Cortex of kidney (tissue), 1 donor: ENCODE data around the gene SEZ6.

ENCODE experiments used
- DNase-seq: peaks from one replicate; lab custom pipeline; 2025; lab: John Stamatoyannopoulos, UW

Gene SEZ6

DNA sequence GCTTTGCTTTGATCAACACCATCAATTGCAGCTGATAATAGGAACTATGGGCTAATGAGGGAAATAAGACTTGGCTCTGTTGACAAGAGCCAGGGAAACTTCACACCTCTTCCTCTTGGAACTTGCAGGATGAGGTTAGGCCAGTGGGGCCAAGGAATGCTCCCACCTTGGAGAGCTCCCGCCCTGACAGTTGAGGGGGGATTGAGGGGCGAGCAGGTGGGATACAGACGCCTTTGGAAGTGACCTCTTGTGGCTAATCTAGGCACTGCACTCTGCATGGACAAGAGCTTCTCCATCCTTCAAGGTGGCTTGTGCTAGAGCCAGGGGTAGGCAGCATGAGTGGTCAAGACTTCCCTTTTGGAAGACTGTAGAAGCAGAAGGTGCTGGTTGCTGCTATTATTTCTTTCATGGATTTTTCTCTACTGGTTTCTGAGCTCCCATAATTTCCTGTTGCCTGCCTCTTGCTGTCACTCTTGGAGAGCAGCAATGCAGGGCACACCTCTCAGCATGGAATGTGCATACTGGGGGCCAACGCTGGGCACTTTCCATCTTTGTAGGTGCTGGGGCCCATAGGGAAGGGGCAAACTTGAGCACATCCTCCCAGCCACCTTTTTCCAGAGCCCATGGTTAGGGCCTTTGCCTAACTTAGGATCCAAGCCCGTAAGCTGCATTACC lies 52.3 kb downstream of the SEZ6 start:
- no peak for DNase-seq

DNA sequence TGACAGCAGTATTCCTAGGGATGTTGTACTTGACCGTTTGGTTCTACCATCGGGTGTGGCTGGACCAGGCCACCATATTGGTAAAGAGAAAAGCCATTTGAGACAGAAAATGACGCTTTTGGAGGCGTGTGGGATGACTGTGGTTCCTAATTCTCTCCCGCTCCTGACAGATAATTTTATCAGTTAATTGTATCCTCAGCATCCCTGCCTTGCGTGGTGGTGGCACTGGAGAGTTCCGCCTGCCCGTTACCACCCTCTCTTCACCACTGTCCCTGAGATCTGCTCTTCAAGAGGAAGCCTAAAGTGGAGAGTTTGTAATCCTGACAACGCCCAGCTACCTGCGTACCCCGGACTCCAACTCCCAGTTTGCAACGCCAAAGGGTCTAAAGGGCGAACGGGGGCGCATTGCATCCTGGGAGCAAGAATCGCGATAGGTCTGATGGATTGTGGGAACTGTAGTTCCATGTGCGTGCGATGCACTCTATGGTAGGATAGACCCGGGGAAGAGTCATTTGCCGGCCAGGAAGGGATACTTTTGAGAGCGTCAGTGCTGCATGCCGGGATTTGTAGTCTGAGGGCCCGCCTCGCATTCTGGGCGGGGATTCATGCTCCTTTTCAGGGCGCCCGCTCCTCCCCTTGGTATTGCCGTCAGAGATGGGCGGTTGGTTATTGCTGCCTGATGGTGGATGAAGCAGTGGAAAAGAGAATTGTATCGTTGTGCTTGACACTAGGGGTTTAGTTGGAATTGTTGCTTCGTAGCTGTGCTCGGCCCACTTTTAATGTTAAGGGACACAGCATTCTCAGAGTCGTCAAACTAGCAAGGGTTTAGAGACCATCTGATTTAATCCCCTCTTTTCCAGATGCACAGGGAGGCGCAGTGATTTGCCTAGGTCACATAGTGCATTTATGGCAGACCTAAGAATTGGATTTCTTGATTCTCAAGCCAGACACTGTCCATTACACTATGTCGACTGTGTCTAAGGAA lies 53.5 kb downstream of the SEZ6 start:
- peak; percentile 46 for DNase-seq

DNA sequence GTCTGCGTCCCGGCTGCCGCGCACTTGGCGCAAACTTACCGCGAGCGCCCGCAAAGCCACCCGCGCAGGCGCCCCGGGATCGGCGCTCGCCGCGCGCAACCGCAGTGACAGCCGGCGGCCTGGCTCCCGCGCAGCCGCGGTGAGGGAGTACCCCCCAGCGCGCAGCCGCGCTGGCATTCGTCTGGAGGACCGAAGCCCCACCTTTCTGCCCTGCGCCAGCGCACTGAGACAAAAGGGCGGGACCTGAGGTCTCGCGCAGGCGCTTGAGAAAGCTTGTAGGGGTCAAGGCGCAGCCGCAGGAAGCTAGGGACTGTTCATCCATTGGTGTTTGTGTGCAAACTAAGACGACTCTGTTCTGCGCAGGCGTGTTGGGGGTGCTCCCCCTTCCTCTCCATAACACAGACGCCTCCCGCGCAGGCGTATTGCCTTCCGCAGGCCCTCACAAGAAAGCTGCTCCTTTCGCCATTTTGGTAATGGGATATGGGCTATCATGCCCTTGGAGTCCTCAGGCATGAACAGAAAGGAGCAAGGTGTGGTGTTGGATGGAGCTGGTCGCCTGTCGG lies 54.3 kb downstream of the SEZ6 start, which contains the start of gene PHF12:
TSS of gene PHF12 (minus strand) at position 91 of the 563 bp plus-strand sequence. CDS start 558 bp downstream, outside the sequence.
- peak; percentile 70 for DNase-seq

DNA sequence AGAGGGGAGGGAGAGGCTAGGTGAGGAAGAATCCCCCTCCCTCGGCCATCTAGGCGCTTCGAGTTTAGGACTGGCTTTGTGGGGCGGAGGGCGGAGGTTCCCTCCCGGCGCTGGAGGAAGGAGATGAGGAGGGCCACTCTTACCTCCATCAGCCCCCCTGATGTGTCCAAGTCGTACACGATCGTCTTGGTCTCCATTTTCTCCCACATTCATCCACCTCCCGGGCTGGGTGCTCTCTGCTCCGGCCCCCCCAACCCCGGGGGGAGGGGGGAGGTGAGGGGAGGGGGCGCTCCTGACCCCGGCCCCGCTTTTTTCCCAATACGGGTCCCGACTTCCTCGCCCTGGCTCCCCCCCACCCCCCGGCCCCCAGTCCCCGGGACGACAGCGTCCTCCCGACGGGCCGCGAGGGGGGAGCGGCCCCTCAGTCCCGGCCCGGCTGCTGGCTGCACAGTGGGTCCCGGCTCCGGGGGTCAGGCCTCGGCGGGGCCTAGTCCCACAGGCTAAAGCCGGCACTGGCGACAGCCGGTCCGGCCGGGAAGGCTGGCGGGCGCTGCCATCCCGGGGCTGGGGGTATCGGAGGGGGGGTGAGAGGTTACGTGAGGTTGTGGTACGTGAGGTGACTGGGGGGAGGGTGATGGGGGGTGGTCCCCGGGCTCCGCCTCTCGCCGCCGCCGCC lies 54.9 kb downstream of the SEZ6 start:
- no peak for DNase-seq

DNA sequence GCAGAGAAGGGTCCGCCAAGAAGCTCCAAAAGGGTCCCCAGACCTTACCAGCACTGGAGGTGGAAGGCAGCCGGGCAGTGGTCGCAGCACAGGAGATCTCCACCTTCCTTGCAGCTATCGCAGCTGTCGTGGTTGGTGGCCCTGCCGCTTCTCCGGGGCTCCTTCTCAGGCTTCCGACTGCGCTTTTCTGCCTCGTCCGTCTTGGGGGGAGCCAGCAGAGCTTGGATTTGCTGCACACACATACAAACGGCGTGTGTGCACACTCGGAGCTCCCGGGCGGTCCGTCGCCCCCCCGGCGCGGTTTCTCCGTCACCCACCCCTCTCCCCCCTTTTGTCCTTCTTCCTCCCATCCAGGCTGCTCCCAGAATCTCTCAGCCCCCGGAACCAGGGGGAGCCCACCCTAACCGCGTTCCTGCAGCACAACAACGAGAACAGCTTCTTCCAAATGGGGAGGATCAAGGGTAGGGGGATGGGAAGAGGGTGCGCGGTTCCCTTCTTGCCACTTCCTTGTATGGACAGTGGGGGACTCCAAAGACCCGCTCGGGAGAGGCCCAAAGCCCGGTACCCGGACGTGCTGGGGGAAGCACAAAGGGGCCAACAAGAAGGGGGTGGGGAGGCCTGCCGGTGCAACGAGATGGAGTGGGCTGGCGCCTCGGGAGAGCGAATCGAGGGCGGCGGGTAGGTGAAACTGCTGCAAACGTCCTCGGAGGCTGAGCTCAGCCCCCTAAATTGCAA lies 55.6 kb downstream of the SEZ6 start:
- DNase-seq = no peak

DNA sequence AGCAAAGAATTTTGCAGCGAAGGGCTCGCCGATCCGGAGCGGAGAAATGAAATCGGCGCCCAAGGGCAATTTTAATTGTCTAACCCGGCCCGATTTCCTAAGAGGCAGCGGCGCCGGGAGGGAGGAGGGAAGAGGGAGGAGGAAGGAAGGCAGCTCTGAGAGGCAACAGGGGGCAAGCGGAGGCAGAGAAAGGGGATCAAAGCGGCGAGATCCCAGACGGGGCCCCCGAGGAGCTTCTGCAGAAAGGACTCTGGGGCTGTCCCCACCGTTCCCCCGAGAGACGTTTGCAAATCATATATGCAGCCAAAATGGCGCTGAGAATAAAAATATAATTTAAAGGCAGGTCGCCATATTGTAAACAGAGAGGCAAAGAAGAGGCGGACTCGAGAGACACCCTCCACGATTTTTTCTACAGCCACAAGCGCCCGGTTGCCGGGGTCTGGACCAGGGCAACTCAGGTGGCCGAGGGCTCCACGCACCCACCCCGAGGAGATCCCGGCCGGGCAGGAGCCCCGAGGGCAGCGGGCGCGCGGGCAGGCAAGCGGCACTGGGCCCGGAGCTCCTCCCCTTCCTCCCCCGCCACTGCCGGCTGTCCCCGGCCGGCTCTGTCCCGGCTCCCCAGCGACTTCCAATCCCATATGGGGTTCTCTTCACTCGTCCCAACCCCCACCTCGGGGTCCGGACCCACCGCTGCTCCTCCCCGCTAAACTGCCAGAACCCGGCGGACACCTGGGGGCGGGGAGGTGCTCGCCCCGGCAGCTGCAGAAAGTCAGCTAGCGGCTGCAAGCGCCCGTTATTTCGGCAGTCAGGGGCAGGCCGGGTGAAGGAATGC lies 56.4 kb downstream of the SEZ6 start:
- no peak for DNase-seq

DNA sequence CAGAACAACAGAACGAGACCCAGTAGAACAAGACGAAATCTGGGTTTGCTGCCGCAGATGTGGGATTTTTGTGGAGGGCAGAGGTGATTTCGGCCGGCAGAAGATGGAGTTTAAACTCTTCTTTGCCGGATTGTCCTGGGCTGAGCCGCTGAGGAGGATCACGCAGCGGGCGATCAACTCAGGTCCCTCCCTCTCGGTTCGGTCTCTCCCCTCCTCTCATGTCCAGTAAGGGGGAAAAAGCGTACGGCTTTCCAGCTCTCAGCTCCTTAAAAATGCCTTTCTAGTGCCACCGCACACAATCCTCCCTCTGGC lies 57.0 kb downstream of the SEZ6 start:
- DNase-seq = no peak

DNA sequence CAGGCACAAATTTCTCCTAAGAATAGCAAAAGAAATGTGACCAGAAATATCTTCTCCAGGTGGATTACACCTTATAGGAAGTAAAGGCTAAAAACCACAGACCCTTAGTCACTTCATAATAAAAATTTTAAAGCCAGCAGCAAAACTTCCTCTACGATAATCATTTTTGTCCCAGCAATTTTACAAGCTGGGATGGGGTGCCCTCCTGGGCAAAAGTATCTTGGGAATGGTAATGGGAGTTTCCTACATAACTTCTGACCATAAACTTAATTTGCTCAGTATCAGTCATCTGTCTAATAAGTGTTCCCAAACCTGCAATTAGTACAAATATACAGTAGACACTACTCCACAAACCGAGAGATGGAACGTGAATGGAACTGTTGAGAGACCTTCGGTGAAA lies 57.5 kb downstream of the SEZ6 start:
- DNase-seq = no peak

DNA sequence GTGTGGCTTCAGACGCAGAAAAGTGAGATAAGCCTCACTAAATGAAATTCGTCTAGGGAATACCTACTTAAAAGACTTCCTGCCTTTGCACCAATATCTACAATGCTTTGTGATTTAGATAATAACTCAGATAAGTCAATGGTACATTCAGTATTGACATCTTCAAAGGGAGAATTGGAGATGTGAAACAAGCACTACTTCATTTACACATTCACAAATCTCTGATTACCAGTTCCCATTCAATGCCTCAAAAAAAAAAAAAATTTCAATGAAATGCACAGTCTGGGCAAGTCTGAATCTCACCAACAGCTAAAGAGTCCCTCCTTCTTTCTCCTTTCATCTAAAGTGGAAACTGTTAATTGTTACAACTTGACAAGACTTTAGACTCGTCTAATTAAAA lies 58.2 kb downstream of the SEZ6 start:
- no peak for DNase-seq

DNA sequence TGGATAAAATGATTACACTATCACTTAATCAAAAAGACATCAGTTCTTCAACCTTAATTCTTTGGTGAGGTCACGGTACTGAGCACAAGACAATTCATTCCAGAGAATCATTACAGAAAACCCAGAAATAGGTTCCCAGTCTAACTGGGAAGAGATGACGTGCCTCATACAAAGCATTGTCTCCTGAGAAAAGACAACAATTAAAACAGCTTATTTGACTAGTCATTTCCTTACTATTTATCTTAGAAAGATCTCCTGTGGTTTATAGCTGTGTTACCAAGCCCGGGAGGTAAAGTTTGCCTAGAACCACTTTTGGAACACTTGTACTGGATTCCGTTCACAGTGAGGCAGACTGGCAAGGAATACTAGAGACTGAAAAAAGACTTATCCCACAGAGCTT lies 59.6 kb downstream of the SEZ6 start:
- DNase-seq = no peak

DNA sequence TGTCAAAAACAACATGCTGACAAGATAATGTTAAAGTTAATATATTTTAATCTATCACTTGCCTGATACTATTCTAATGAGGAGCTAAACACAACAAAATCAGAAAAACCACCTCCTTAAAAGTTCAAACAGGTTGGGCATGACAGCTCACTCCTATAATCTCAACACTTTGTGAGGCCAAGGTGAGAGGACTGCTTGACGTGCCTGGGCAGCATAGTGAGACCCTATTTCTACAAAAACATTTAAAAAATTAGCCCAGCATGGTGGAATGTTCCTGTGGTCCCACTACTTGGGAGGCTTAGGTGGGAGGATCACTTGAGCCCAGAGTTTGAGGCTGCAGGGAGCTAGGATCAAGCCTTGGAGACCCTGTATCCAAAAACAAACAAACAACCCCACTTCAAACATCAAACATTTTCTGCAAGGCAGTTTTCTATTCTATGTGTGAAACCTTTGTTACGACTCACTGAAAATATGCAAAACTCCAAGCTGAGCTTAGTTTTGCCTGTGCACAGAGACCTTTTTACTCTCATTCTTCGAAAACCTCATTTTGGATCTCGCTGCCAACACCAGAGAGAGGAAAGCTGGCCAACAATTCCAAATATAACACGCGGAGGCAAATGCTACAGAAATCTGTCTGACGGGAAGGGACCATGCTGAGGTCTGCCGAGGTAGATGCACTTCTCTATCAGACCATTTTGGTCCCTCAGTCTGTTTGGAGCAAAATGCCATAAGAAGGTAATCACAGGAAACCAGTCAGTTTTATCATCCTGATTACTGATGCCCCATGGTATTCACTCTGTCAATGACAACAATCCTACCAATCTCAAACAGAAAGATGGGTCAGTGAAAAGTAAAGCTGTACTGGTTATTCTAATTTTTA lies 60.7 kb downstream of the SEZ6 start:
- no peak for DNase-seq

DNA sequence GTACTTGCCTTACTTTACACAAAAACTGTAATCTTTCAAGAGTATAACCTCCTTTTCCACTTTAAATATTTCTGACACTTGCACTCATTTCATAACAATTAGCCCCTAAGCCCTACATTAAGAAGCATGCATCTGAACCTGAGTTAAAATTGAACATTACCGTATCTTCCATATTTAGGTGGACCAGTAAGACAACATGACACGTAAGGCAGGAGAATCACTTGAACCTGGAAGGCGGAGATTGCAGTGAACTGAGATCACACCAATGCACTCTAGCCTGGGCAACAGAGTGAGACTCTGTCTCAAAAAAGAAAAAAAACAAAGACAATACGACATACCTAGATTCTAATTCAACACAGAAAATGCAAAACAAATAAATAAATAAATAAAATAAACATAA lies 61.5 kb downstream of the SEZ6 start:
- no peak for DNase-seq

DNA sequence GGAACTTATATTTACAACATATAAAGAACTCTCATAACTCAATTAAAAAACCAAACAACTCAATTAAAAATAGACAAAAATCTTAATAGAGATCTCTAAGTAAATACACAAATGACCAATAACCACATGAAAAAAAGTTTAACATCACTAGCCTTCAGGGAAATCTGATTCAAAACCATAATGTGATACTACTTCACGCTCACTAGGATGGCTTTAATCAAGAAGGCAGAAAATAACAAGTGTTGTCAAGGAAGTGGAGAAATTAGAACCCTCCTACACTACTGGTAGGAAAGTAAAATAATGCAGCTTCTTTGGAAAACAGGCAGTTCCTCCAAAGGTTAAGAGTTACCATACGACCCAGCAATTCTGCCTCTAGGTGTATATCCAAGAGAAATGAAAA lies 62.9 kb downstream of the SEZ6 start:
- no peak for DNase-seq

DNA sequence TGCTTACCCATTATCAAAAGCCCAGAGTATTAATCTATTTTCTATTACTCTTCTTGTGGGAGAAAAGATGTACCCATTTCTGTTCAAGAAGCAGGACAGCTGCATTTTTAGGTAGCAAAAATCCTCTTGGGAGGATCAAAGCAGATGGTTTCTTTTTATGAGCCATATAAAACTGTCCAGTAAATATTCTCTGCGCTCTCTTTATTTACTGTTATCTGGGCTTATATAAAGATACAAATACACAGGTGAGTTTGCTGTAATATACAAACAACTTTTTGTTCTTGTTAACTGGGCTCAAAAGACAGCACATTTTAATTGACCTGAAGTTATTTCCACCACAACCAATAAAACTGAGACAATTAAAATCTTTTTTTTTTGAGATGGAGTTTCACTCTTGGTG lies 64.6 kb downstream of the SEZ6 start:
- no peak for DNase-seq

DNA sequence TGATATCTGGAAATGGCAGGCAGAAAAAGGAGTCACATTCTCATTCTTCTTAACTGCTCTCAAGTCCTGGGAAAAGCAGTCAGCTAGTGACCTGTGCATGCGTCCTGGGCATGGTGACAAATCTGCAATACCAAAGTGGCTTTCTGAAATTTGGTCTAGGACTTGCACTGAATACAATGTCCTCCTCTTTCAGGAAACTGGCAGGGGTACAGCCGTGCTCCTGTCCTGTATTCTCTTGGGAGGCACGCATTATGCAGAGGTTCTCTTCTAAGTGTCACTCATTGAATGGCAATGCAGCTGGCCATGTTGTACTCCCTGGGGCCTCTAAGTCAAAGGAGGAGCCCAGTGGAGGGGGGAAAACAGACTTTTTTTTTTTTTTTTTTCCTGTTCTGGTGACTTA lies 65.2 kb downstream of the SEZ6 start:
- DNase-seq = no peak

DNA sequence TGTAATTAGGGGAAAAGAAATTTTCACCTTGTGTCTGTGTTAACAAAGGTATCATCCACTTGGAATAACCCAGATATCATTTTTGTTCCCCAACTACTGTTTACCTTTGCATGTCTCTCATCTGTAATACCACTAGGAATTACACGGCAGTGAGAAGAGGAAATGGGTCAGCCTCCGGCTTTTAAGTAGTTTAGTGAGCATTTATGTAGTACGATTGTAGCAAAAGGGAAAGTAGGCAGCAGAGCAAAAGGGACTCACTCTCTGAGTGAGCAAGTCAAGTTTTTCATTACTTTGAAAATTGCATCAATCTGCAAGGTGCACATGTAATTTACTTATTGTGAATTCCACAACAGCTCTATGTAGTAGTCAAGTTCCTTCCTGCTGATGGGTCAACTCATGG lies 65.7 kb downstream of the SEZ6 start:
- no peak for DNase-seq

DNA sequence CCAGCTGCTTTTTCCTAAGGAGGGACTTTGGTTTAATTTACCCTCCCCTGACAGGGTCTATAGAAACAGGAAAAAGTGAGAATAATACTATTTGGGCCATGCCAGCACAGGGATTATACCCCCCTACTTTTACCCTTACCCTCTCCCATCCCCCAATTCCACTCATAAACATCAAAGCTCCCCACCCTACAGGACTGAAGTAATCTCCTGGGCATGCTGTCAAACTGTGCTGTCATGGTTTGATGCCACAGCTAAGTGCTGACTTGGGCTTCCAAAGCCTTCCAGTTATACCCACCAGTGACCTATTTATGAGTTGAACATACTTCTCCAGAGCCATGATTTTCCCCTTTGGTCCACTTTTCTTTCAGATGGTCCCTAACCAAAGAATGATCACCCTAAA lies 67.3 kb downstream of the SEZ6 start:
- no peak for DNase-seq

DNA sequence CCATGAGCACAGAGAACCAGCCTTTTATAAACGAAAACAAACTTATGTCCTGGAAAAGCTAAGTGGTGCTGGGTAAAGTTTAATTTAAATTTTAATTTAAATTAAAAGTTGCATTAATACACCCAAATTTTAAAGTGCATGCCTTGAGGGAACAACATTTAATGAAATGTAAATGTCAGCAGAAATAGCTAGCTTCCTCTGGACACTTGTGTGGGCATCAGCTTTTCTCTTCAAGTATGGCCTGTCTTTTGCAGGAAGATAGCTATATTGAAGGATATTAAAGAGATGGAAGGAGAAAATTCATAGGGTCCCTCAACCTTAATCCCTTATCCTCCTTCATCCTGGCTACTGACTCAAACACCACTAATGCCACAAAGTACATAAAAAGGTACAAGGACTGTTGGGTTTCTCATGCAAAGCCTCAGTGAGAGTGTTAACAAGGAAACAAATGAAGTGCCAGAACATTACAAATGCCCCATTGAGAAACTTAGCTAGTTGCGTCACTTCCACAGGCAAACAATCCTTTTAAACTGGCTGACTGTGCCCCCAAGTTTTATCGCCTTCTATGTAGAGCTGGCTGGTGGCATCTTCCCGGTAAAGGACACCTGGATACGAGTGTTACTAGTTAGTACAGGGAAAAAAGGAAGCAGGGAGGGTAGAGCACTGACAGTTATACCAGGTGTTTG lies 68.6 kb downstream of the SEZ6 start:
- no peak for DNase-seq

DNA sequence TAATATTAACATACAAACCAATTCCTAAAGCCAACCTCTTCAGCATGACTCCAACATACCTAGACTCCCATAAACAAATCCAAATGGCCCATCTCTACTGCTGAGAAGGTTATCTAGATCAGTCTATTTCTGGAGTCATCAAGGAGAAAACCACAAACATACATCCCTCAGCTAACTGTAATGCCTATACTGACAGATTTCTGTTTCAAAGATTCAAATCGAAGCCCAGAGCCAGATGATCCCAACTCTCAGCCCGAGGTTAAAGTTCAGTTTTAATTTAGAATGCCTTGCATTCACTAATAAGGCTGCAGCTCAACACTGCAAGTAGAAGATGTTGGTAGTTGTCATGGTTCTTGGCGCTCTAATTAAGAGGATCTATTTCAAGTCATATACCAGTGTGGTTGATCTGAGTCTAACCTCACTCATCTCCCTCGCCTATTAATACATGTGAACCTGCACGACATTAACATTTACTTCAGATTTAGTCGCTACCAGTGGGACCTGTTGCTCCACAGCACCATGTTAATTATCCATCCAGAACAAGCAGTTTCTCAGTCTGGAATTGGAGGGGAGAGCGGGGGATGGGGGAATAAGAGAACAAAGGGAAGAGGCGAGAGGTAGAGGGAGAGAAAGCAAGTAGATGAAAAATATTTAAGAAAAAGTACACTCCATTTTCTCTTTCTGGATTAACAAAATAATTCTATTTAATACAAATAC lies 69.9 kb downstream of the SEZ6 start:
- no peak for DNase-seq
